ENCODE measurements around the gene OR4N2. TPM values are rescaled to one million over a fixed set of nuclear protein-coding genes. Genes with fewer than 3 reads are reported as not detected.
"Not testable (repeated sequence)": the region's sequence is repeated elsewhere in the genome, so short reads cannot be mapped to it uniquely, and the experiment has no call there.

Gene OR4N2
- total RNA-seq, 1 donor from 2014 or later = not detected

- H3K9me3 Mint-ChIP-seq (ENCODE audit: unreplicated experiment) = peaks cover 10% of the 10 kb centered on the region
These were observed 19.6 kb downstream of the OR4N2 start for GRCh38 chr14:19823178-19823577.

GRCh38 chr14:19823765-19824164 lies 20.2 kb downstream of the OR4N2 start:
- no peaks in the 10 kb centered on the region for H3K36me3 Mint-ChIP-seq (ENCODE audit: unreplicated experiment)
- no peak for DNase-seq
- H3K4me1 Mint-ChIP-seq (ENCODE audit: low read depth, unreplicated experiment) = no peaks in the 10 kb centered on the region
- peaks cover 10% of the 10 kb centered on the region for H3K9me3 Mint-ChIP-seq (ENCODE audit: unreplicated experiment)
- TF ChIP-seq CTCF (IDR thresholded peaks at IDR 0.05; ENCODE audit: partially characterized antibody, unreplicated experiment) = no peak
- no peak overlapping the region for H3K4me3 Mint-ChIP-seq (ENCODE audit: unreplicated experiment)
- no peaks in the 10 kb centered on the region for H3K27me3 Mint-ChIP-seq (ENCODE audit: unreplicated experiment)
- H3K27ac Mint-ChIP-seq (ENCODE audit: unreplicated experiment) = no peak overlapping the region

More at GRCh38 chr14:19823178-19823577, 19.6 kb downstream of the OR4N2 start:
- Mint-ChIP-seq H3K4me3 (ENCODE audit: unreplicated experiment) (no peak overlapping the region), H3K27ac (ENCODE audit: unreplicated experiment) (no peak overlapping the region), H3K27me3 (ENCODE audit: unreplicated experiment) (no peaks in the 10 kb centered on the region), H3K36me3 (ENCODE audit: unreplicated experiment) (no peaks in the 10 kb centered on the region), H3K4me1 (ENCODE audit: low read depth, unreplicated experiment) (no peaks in the 10 kb centered on the region)
- DNase-seq = no peak
- no peak for TF ChIP-seq CTCF (IDR thresholded peaks at IDR 0.05; ENCODE audit: partially characterized antibody, unreplicated experiment)

- H3K9me3 Mint-ChIP-seq (ENCODE audit: unreplicated experiment); H3K27me3 Mint-ChIP-seq (ENCODE audit: unreplicated experiment); H3K4me3 Mint-ChIP-seq (ENCODE audit: unreplicated experiment); H3K27ac Mint-ChIP-seq (ENCODE audit: unreplicated experiment); H3K4me1 Mint-ChIP-seq (ENCODE audit: low read depth, unreplicated experiment); DNase-seq; H3K36me3 Mint-ChIP-seq (ENCODE audit: unreplicated experiment): not testable (repeated sequence)
These were observed 24.2 kb downstream of the OR4N2 start for GRCh38 chr14:19827626-19828244.

DNA sequence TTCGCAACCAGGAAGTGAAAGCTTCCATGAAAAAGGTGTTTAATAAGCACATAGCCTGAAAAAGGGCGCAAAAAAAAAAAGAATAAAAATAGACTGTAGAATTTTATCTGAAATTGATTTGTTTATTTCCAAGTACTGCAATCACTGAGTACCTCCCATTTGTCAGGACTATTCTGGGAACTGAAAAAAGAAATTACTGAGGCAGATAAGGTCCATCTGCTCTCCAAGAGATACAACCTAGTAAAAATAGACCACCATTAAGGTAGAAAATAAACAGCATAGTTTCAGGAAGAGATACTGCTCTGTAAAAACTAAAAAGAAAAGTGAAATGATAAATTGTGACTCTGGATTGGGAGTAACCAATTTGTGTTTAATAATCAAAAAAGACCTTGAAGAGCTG lies 24.7 kb downstream of the OR4N2 start:
- H3K27me3 Mint-ChIP-seq (ENCODE audit: unreplicated experiment) = no peaks in the 10 kb centered on the region
- H3K9me3 Mint-ChIP-seq (ENCODE audit: unreplicated experiment) = no peaks in the 10 kb centered on the region
- H3K36me3 Mint-ChIP-seq (ENCODE audit: unreplicated experiment) = peaks cover under 1% of the 10 kb centered on the region
- no peak for TF ChIP-seq CTCF (IDR thresholded peaks at IDR 0.05; ENCODE audit: partially characterized antibody, unreplicated experiment)
- DNase-seq = no peak
- no peak overlapping the region for H3K27ac Mint-ChIP-seq (ENCODE audit: unreplicated experiment)
- no peaks in the 10 kb centered on the region for H3K4me1 Mint-ChIP-seq (ENCODE audit: low read depth, unreplicated experiment)
- H3K4me3 Mint-ChIP-seq (ENCODE audit: unreplicated experiment) = no peak overlapping the region

GRCh38 chr14:19834203-19834848 lies 30.8 kb downstream of the OR4N2 start:
- DNase-seq; H3K27ac Mint-ChIP-seq (ENCODE audit: unreplicated experiment); H3K4me3 Mint-ChIP-seq (ENCODE audit: unreplicated experiment); H3K36me3 Mint-ChIP-seq (ENCODE audit: unreplicated experiment); H3K9me3 Mint-ChIP-seq (ENCODE audit: unreplicated experiment); H3K4me1 Mint-ChIP-seq (ENCODE audit: low read depth, unreplicated experiment); H3K27me3 Mint-ChIP-seq (ENCODE audit: unreplicated experiment): not testable (repeated sequence)

- no peak for DNase-seq
- Mint-ChIP-seq H3K27ac (ENCODE audit: unreplicated experiment) (no peak overlapping the region), H3K9me3 (ENCODE audit: unreplicated experiment) (peaks cover 2% of the 10 kb centered on the region), H3K36me3 (ENCODE audit: unreplicated experiment) (peaks cover 2% of the 10 kb centered on the region), H3K27me3 (ENCODE audit: unreplicated experiment) (peaks cover 3% of the 10 kb centered on the region), H3K4me3 (ENCODE audit: unreplicated experiment) (no peak overlapping the region), H3K4me1 (ENCODE audit: low read depth, unreplicated experiment) (no peaks in the 10 kb centered on the region)
- no peak for TF ChIP-seq CTCF (IDR thresholded peaks at IDR 0.05; ENCODE audit: partially characterized antibody, unreplicated experiment)
These were observed 34.9 kb downstream of the OR4N2 start for GRCh38 chr14:19838433-19838832.
